Measurements from ENCODE around the gene CATSPERZ. TPM values are rescaled to one million over a fixed set of nuclear protein-coding genes. Genes with fewer than 3 reads are reported as not detected.

Gene CATSPERZ
- total and polyA plus RNA-seq, 2 of the 13 experiments (the other 11 are each of a cell fraction or from before 2014, with no cell fraction given), result 0.22 to 0.48 TPM

DNA sequence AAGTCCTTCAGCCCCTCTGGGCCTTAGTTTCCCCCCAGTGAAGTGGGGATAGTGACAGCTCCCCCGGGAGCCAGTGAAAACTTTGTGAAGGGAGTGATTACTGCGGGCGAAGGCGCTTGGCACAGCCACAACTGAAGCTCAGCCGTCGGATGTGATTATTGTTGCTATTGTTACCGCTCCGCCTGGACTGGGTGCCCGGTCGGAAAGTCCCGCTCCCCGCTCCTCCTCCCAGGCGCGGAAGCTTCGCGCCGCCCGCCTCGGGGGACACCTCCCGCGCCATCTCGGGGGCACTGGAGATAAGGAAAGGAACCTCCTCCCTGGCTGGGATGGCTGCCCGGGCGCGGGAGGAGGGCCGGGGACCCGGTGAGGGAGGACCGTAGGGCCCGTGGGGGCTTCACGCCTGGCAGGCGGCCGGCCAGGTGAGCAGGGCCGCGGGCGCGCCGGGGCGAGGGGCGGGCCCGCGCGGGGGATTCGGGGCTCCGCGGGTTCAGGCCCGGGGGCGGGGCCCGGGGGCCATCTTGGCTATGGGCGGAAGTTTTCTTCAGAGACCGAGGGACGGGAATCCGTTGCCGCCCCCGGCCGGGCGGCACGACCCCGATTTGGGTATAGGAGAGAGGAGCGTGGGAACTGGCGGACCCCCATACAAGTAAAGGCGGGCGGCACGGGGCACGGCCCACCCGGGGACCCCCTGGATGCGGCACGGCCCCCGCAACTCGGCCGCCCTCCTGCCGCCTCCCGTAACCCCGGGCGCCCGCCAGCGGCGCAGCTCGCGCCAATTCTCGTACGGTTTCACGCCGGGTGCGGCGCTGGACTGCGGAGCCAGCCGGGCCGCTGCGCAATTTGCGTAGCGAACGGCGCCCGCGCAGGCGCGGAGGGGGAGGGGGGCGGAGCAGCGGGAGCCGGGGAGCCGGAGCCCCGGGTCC lies 14.9 kb upstream of the CATSPERZ start, which contains the start of gene GPR137 (continued):
- TF ChIP-seq, protein P1, sequence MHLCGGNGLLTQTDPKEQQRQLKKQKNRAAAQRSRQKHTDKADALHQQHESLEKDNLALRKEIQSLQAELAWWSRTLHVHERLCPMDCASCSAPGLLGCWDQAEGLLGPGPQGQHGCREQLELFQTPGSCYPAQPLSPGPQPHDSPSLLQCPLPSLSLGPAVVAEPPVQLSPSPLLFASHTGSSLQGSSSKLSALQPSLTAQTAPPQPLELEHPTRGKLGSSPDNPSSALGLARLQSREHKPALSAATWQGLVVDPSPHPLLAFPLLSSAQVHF (CRISPR knock-in tag; IDR thresholded peaks at IDR 0.05), result no peak
- TF ChIP-seq PLRG1 (conservative IDR thresholded peaks at IDR 0.05), result no peak
- TF ChIP-seq ZNF260 (CRISPR knock-in tag; IDR thresholded peaks at IDR 0.05; ENCODE audit: borderline replicate concordance, low read depth), result no peak
- TF ChIP-seq ZKSCAN1 (IDR thresholded peaks at IDR 0.05; ENCODE audit: low read length), result no peak
- no peak for TF ChIP-seq HDAC2 (CRISPR knock-in tag; IDR thresholded peaks at IDR 0.05)
- TF ChIP-seq ZNF891 (CRISPR knock-in tag; IDR thresholded peaks at IDR 0.05), result no peak
- no peak for TF ChIP-seq ZNF746 (CRISPR knock-in tag; IDR thresholded peaks at IDR 0.05)
- peak; percentile 63 for TF ChIP-seq AGO2 (optimal IDR thresholded peaks at IDR 0.05; ENCODE audit: low read depth, low read length)
- no peak for TF ChIP-seq TRIM24 (CRISPR knock-in tag; IDR thresholded peaks at IDR 0.05)
- no peak for TF ChIP-seq EP300 (IDR thresholded peaks at IDR 0.05; ENCODE audit: low read depth in 2 of 2, low read length in 2 of 2)
- TF ChIP-seq EP300 (CRISPR knock-in tag; IDR thresholded peaks at IDR 0.05; ENCODE audit: borderline replicate concordance), result no peak
- peak; percentile 53; the same call in 1 of the 2 replicates for TF ChIP-seq SIN3A (IDR thresholded peaks at IDR 0.05; ENCODE audit: borderline replicate concordance, low read depth, low read length)
- TF ChIP-seq CCDC6 (CRISPR knock-in tag; IDR thresholded peaks at IDR 0.05), result no peak
- no peak for TF ChIP-seq ZNF432 (CRISPR knock-in tag; IDR thresholded peaks at IDR 0.05; ENCODE audit: borderline replicate concordance)
- TF ChIP-seq NFE2 (CRISPR knock-in tag; IDR thresholded peaks at IDR 0.05), result no peak
- peak; percentile 97 for TF ChIP-seq YY1 (IDR thresholded peaks at IDR 0.05; ENCODE audit: insufficient read depth, insufficient replicate concordance, low read depth, low read length)
- peak; percentile 57 for TF ChIP-seq TBX2 (CRISPR knock-in tag; IDR thresholded peaks at IDR 0.05; ENCODE audit: borderline replicate concordance)
- TF ChIP-seq JDP2 (CRISPR knock-in tag; IDR thresholded peaks at IDR 0.05; ENCODE audit: borderline replicate concordance), result no peak
- TF ChIP-seq, protein P2, sequence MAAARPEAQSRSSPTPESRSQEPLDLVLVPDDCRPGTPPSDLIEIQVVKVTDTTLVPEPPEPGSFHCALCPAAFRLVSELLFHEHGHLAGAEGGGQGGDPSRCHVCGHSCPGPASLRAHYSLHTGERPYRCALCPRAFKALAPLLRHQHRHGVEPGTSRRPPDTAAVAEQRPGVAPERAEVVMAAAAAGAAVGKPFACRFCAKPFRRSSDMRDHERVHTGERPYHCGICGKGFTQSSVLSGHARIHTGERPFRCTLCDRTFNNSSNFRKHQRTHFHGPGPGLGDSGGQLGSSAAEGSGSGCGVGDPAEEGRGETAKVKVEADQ (CRISPR knock-in tag; IDR thresholded peaks at IDR 0.05; ENCODE audit: borderline replicate concordance), result no peak; the same call in 1 of the 2 replicates
- TF ChIP-seq IKZF1 (IDR thresholded peaks at IDR 0.05), result no peak
- peak; percentile 100 for TF ChIP-seq HNRNPH1 (optimal IDR thresholded peaks at IDR 0.05; ENCODE audit: low read depth, low read length)
- no peak for TF ChIP-seq ZNF510 (CRISPR knock-in tag; IDR thresholded peaks at IDR 0.05; ENCODE audit: low read depth)
- TF ChIP-seq, protein P3, sequence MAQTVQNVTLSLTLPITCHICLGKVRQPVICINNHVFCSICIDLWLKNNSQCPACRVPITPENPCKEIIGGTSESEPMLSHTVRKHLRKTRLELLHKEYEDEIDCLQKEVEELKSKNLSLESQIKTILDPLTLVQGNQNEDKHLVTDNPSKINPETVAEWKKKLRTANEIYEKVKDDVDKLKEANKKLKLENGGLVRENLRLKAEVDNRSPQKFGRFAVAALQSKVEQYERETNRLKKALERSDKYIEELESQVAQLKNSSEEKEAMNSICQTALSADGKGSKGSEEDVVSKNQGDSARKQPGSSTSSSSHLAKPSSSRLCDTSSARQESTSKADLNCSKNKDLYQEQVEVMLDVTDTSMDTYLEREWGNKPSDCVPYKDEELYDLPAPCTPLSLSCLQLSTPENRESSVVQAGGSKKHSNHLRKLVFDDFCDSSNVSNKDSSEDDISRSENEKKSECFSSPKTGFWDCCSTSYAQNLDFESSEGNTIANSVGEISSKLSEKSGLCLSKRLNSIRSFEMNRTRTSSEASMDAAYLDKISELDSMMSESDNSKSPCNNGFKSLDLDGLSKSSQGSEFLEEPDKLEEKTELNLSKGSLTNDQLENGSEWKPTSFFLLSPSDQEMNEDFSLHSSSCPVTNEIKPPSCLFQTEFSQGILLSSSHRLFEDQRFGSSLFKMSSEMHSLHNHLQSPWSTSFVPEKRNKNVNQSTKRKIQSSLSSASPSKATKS (CRISPR knock-in tag; IDR thresholded peaks at IDR 0.05), result no peak
- no peak for TF ChIP-seq ZNF577 (CRISPR knock-in tag; IDR thresholded peaks at IDR 0.05; ENCODE audit: borderline replicate concordance, low read depth)
- TF ChIP-seq ZNF367 (CRISPR knock-in tag; IDR thresholded peaks at IDR 0.05; ENCODE audit: borderline replicate concordance), result no peak
- TF ChIP-seq ZFP62 (CRISPR knock-in tag; IDR thresholded peaks at IDR 0.05), result no peak
- TF ChIP-seq SRY (CRISPR knock-in tag; IDR thresholded peaks at IDR 0.05), result no peak
- no peak for TF ChIP-seq ZKSCAN5 (CRISPR knock-in tag; IDR thresholded peaks at IDR 0.05)

Measured in HepG2 (cell line).